Naive thymus-derived CD8-positive, alpha-beta T cell (primary cell): ENCODE measurements around the gene PARVB. TPM values are rescaled to one million over a fixed set of nuclear protein-coding genes. Genes with fewer than 3 reads are reported as not detected.

Source experiments
- ATAC-seq, 2 donors: fragments of 150-1000 bp; cut with Tn5 transposase in 1 of 2; sonication (Bioruptor Pico), chemical (Tn5 transposase) in 1 of 2; 1 replicate in 1 of 2; 2 replicates in 1 of 2; pipeline ENCODE4 v1.10.0; 2021; ENCODE audit warnings: mild to moderate bottlenecking in 2 of 2, moderate library complexity in 2 of 2
- POLR2A ChIA-PET: fragments of 350-600 bp; sonication (Branson Sonifier 250); formaldehyde crosslinking; loops from one replicate; lab custom pipeline; 2021; ENCODE audit warnings: antibody characterized with exemption; lab: Charles Lee
- DNase-seq, 10 donors: peaks; one replicate each; pipeline versions ENCODE4 v3.0.0 to v3.0.0-alpha.2; 2020 to 2022
- H3K27ac Mint-ChIP-seq, 10 donors: one replicate each; pipeline ENCODE4 v1.8.0; 2020 to 2022; ENCODE audit warnings: mild to moderate bottlenecking in 10 of 10, mixed read lengths in 10 of 10, moderate library complexity in 4 of 10, inconsistent platforms in 1 of 10
- H3K27me3 Mint-ChIP-seq, 5 donors: one replicate each; pipeline ENCODE4 v1.8.0; 2021 to 2022; ENCODE audit warnings: mixed read lengths in 5 of 5
- H3K36me3 Mint-ChIP-seq, 3 donors: one replicate each; pipeline ENCODE4 v1.8.0; 2020 to 2022; ENCODE audit warnings: mixed read lengths in 3 of 3, mild to moderate bottlenecking in 2 of 3, inconsistent platforms in 1 of 3
- H3K4me1 Mint-ChIP-seq, 4 donors: one replicate each; pipeline ENCODE4 v1.8.0; 2021 to 2022; ENCODE audit warnings: mixed read lengths in 4 of 4
- H3K4me3 Mint-ChIP-seq, 10 donors: one replicate each; pipeline ENCODE4 v1.8.0; 2020 to 2022; ENCODE audit warnings: mild to moderate bottlenecking in 10 of 10, mixed read lengths in 10 of 10, moderate library complexity in 6 of 10, inconsistent platforms in 1 of 10
- H3K9me3 Mint-ChIP-seq, 9 donors: one replicate each; pipeline ENCODE4 v1.8.0; 2020 to 2022; ENCODE audit warnings: mixed read lengths in 9 of 9, mild to moderate bottlenecking in 3 of 9, inconsistent platforms in 1 of 9, moderate library complexity in 1 of 9
- polyA plus RNA-seq, 3 donors: library from polyadenylated mRNA; unstranded; fragments of 300-500 nt; fragmentation: Illumina TruSeq; gene quantifications; one replicate each; pipeline ENCODE4 v1.2.3, GENCODE V29; 2021
- total RNA-seq, 8 experiments: library from RNA in 2 of 8; stranded (reverse) in 2 of 8; gene quantifications; one replicate each; pipeline ENCODE4 v1.2.3 and lab custom pipeline; 2021 to 2026

The PARVB gene
- total and polyA plus RNA-seq, 5 experiments from 2014 or later = 0.91 to 7.0 (median 6.9) TPM; not detected in 2

- POLR2A ChIA-PET = no interaction called here
- no peak for ATAC-seq
- H3K36me3 Mint-ChIP-seq = peaks cover 24 to 33% (median 31%) of the 10 kb centered on the region in 3 donors
- H3K4me1 Mint-ChIP-seq = peaks cover 11 to 28% (median 17%) of the 10 kb centered on the region in 4 donors
- peaks cover 0 to 25% (median 13%) of the 10 kb centered on the region in 9 donors for H3K9me3 Mint-ChIP-seq
- H3K27ac Mint-ChIP-seq = peak overlapping the region in 7 of 10 donors; percentile 39 to 95 (median 53)
- H3K4me3 Mint-ChIP-seq = no peak overlapping the region
- no peaks in the 10 kb centered on the region for H3K27me3 Mint-ChIP-seq
- DNase-seq = no peak
Measured at GRCh38 chr22:44207981-44208317, 183.8 kb downstream of the PARVB start.

DNA sequence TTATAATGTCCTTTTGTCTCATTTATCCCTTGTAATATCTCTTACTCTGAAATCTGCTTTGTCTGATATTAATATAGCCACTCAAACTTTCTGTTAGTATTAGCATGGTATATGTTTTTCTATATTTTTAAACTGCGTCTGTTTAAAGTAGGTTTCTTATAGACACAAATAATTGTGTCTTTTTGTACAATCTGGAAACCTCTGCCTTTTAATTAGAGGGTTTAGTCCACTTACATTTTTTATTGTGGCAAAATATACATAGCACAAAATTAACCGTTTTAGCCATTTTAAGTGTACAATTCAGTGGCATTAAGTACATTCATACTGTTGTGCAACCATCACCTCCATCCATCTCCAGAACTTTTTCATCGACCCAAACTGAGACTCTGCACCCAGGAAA lies 185.2 kb downstream of the PARVB start:
- H3K9me3 Mint-ChIP-seq = peaks cover 0 to 25% (median 13%) of the 10 kb centered on the region in 9 donors
- H3K4me1 Mint-ChIP-seq = peaks cover 8 to 27% (median 17%) of the 10 kb centered on the region in 4 donors
- ATAC-seq (no peak), DNase-seq (no peak)
- no peak overlapping the region for H3K4me3 Mint-ChIP-seq
- POLR2A ChIA-PET = no interaction called here
- H3K36me3 Mint-ChIP-seq = peaks cover 23 to 27% (median 24%) of the 10 kb centered on the region in 3 donors
- H3K27ac Mint-ChIP-seq = peak overlapping the region in 4 of 10 donors; percentile 34 to 83 (median 62)
- H3K27me3 Mint-ChIP-seq = no peaks in the 10 kb centered on the region

- no peaks in the 10 kb centered on the region for H3K27me3 Mint-ChIP-seq
- H3K36me3 Mint-ChIP-seq = peaks cover 16 to 29% (median 24%) of the 10 kb centered on the region in 3 donors
- peaks cover 8 to 21% (median 16%) of the 10 kb centered on the region in 4 donors for H3K4me1 Mint-ChIP-seq
- POLR2A ChIA-PET = interaction anchor here (1.3 kb wide), 1 partner anchor 28 kb away, joined by 4 read pairs; no protein-coding TSS in a partner anchor
- H3K9me3 Mint-ChIP-seq = peaks cover 0 to 25% (median 13%) of the 10 kb centered on the region in 9 donors
- ATAC-seq (no peak), DNase-seq (no peak)
- no peak overlapping the region for H3K4me3 Mint-ChIP-seq
- H3K27ac Mint-ChIP-seq = peak overlapping the region in 4 of 10 donors; percentile 30 to 61 (median 38)
Measured at GRCh38 chr22:44210722-44211121, 186.6 kb downstream of the PARVB start.

- H3K9me3 Mint-ChIP-seq = peaks cover 0 to 25% (median 13%) of the 10 kb centered on the region in 9 donors
- H3K27me3 Mint-ChIP-seq = no peaks in the 10 kb centered on the region
- POLR2A ChIA-PET = interaction anchor here (1.3 kb wide), 1 partner anchor 29 kb away, joined by 4 read pairs; no protein-coding TSS in a partner anchor
- peak overlapping the region in 8 of 10 donors; percentile 16 to 76 (median 44) for H3K27ac Mint-ChIP-seq
- ATAC-seq (no peak), DNase-seq (no peak)
- H3K4me1 Mint-ChIP-seq = peaks cover 8 to 21% (median 14%) of the 10 kb centered on the region in 4 donors
- H3K36me3 Mint-ChIP-seq = peaks cover 13 to 28% (median 24%) of the 10 kb centered on the region in 3 donors
- peak overlapping the region in 1 of 10 donors; percentile 53 for H3K4me3 Mint-ChIP-seq
Measured at GRCh38 chr22:44211256-44211945, 187.3 kb downstream of the PARVB start.

- Mint-ChIP-seq H3K27me3 (no peaks in the 10 kb centered on the region), H3K4me1 (peaks cover 8 to 21% (median 13%) of the 10 kb centered on the region in 4 donors), H3K27ac (peak overlapping the region in 4 of 10 donors; percentile 14 to 76 (median 40)), H3K36me3 (peaks cover 13 to 27% (median 24%) of the 10 kb centered on the region in 3 donors), H3K9me3 (peaks cover 0 to 25% (median 13%) of the 10 kb centered on the region in 9 donors), H3K4me3 (no peak overlapping the region)
- ATAC-seq (no peak), DNase-seq (no peak)
- POLR2A ChIA-PET = interaction anchor here (1.3 kb wide), 1 partner anchor 30 kb away, joined by 4 read pairs; no protein-coding TSS in a partner anchor
Measured at GRCh38 chr22:44211946-44212930, 188.1 kb downstream of the PARVB start.

DNA sequence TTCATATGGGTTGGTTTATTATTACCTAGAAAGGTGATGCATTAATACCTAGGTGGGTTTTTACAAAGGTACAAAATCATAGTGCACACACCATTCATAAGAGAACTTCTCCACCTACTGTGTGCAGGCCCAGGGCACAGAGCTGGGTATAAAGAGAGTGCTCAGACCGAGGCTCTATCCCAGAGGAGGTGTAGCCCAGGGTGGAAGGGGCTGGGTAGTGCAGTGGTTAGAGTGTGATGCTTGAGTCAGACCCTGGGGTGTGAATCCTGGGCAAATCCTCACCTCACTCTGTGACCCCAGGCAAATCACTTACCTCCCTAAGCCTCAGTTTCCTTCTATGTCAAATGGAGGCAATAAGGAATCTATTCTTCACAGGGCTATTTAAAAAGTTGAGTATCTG lies 188.8 kb downstream of the PARVB start:
- H3K27me3 Mint-ChIP-seq = no peaks in the 10 kb centered on the region
- H3K36me3 Mint-ChIP-seq = peaks cover 13 to 27% (median 24%) of the 10 kb centered on the region in 3 donors
- ATAC-seq (no peak), DNase-seq (no peak)
- peaks cover 0 to 25% (median 13%) of the 10 kb centered on the region in 9 donors for H3K9me3 Mint-ChIP-seq
- peaks cover 7 to 18% (median 11%) of the 10 kb centered on the region in 4 donors for H3K4me1 Mint-ChIP-seq
- H3K27ac Mint-ChIP-seq = no peak overlapping the region
- POLR2A ChIA-PET = no interaction called here
- no peak overlapping the region for H3K4me3 Mint-ChIP-seq

DNA sequence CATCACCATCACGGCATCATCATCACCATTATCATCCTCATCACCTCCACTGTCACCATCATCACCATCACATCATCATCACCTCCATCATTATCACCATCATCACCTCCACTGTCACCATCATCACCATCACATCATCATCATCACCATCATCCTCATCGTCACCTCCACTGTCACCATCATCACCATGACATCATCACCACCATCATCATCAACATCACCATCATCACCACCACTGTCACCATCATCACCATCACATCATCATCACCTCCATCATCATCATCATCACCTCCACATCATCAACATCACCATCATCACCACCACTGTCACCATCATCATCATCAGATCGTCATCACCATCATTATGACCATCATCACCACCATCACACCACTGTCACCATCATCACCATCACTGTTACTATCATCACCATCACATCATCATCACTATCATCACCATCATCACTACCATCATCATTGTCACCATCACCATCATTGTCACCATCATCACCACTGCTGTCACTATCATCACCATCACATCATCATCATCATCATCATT lies 189.5 kb downstream of the PARVB start:
- no peak for ATAC-seq
- Mint-ChIP-seq H3K4me3 (no peak overlapping the region), H3K27me3 (no peaks in the 10 kb centered on the region), H3K9me3 (peaks cover 0 to 25% (median 13%) of the 10 kb centered on the region in 9 donors), H3K27ac (no peak overlapping the region), H3K36me3 (peaks cover 13 to 27% (median 24%) of the 10 kb centered on the region in 3 donors), H3K4me1 (peaks cover 3 to 11% (median 8%) of the 10 kb centered on the region in 4 donors)
- POLR2A ChIA-PET = no interaction called here
- DNase-seq = no peak

DNA sequence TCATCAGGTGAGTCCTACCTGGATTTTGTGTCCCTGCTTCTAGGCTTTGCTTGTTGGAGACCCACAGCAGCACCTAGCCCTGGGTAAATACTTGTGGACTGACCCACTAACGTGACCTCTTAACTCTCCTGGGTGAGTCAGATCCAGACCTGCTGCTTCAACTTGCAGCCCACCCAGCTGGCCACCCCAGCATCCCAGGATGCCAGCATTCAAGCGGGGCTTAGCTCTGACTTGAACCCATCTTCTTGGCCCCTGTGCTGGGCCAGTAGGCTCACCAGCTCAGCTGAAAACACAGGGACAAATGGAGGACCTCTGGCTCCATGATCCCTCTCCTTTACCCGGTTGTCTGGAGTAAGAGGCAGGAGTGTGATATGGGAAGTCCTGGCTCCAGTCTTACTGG lies 190.1 kb downstream of the PARVB start:
- ATAC-seq (no peak), DNase-seq (no peak)
- Mint-ChIP-seq H3K9me3 (peaks cover 0 to 23% (median 10%) of the 10 kb centered on the region in 9 donors), H3K4me3 (no peak overlapping the region), H3K27ac (no peak overlapping the region), H3K27me3 (no peaks in the 10 kb centered on the region), H3K36me3 (peaks cover 11 to 22% (median 19%) of the 10 kb centered on the region in 3 donors), H3K4me1 (peaks cover 3 to 8% (median 6%) of the 10 kb centered on the region in 4 donors)
- POLR2A ChIA-PET = no interaction called here

DNA sequence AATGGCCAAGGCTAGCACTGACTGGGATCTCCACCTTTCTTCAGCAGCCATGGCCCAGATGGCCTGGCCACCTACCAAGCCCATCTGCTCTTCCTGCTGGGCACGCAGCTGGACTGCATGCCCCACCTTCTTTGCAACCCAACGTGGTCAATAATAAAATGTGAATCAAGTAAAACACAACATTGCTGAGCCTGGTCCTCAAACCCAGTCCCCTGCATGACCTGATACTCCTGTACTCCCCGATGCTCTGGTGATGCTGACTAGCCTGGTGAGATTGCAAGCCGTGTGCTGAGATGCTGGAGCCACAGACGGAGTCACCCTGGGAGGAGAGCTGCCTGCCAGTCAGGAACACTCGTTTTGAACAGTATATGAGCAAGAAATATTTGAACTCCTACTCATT lies 190.7 kb downstream of the PARVB start:
- H3K4me1 Mint-ChIP-seq = peaks cover 3 to 8% (median 4%) of the 10 kb centered on the region in 4 donors
- peaks cover 7 to 17% (median 13%) of the 10 kb centered on the region in 3 donors for H3K36me3 Mint-ChIP-seq
- DNase-seq (no peak), ATAC-seq (no peak)
- no peak overlapping the region for H3K4me3 Mint-ChIP-seq
- POLR2A ChIA-PET = no interaction called here
- peaks cover 0 to 18% (median 6%) of the 10 kb centered on the region in 9 donors for H3K9me3 Mint-ChIP-seq
- no peaks in the 10 kb centered on the region for H3K27me3 Mint-ChIP-seq
- no peak overlapping the region for H3K27ac Mint-ChIP-seq

GRCh38 chr22:44215287-44215686 lies 191.2 kb downstream of the PARVB start:
- no peak for ATAC-seq
- DNase-seq = no peak
- Mint-ChIP-seq H3K9me3 (peaks cover 0 to 12% (median 2%) of the 10 kb centered on the region in 9 donors), H3K4me3 (no peak overlapping the region), H3K4me1 (peaks cover 0 to 8% (median 4%) of the 10 kb centered on the region in 4 donors), H3K27me3 (no peaks in the 10 kb centered on the region), H3K27ac (no peak overlapping the region), H3K36me3 (peaks cover 4 to 11% (median 8%) of the 10 kb centered on the region in 3 donors)
- POLR2A ChIA-PET = no interaction called here

DNA sequence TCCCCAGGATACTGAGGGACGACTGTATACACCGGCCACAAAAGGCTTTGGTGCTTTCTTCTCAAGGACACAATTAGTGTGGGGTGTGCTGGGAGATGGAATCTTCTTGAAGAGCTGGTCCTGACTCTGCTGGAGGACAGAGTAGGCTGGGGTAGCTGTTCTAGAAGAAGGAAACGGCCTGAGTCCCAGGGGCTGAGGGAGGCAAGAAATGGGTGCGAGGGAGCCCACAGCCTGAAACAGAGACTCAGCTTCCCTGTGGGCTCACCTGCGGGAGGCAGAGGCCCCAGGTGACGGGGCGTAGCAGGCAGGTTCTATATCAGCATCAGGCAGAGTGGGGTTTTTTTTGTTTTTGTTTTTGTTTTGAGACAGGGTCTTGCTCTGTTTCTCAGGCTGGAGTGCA lies 193.2 kb downstream of the PARVB start:
- Mint-ChIP-seq H3K27me3 (peaks cover 0 to 2% (median 0%) of the 10 kb centered on the region in 5 donors), H3K9me3 (peaks cover 0 to 2% (median 0%) of the 10 kb centered on the region in 9 donors), H3K27ac (peak overlapping the region in 2 of 10 donors; percentile 20 to 63), H3K4me1 (no peaks in the 10 kb centered on the region), H3K4me3 (no peak overlapping the region), H3K36me3 (peaks cover 0 to 2% (median 0%) of the 10 kb centered on the region in 3 donors)
- POLR2A ChIA-PET = interaction anchor here (0.6 kb wide), 1 partner anchor 36 kb away, joined by 3 read pairs; no protein-coding TSS in a partner anchor
- ATAC-seq (no peak), DNase-seq (no peak)

GRCh38 chr22:44218071-44218470 lies 194.0 kb downstream of the PARVB start:
- peak overlapping the region in 2 of 10 donors; percentile 31 to 38 for H3K27ac Mint-ChIP-seq
- DNase-seq = no peak
- H3K4me3 Mint-ChIP-seq = no peak overlapping the region
- H3K36me3 Mint-ChIP-seq = peaks cover 0 to 2% (median 0%) of the 10 kb centered on the region in 3 donors
- ATAC-seq = no peak
- POLR2A ChIA-PET = interaction anchor here (0.6 kb wide), 1 partner anchor 37 kb away, joined by 3 read pairs; no protein-coding TSS in a partner anchor
- H3K4me1 Mint-ChIP-seq = no peaks in the 10 kb centered on the region
- H3K27me3 Mint-ChIP-seq = peaks cover 0 to 3% (median 0%) of the 10 kb centered on the region in 5 donors
- peaks cover 0 to 2% (median 0%) of the 10 kb centered on the region in 9 donors for H3K9me3 Mint-ChIP-seq
